AML-193 (cell line): ENCODE results near the gene TMEM62.
"Not testable (repeated sequence)": the region's sequence is repeated elsewhere in the genome, so short reads cannot be mapped to it uniquely, and the experiment has no call there.

ENCODE experiments used
- DNase-seq, 2 experiments: peaks; one replicate each; lab custom pipeline; 2025; lab: John Stamatoyannopoulos, UW

Gene TMEM62

GRCh38 chr15:43177147-43177546 lies 43.8 kb downstream of the TMEM62 start:
- not testable (repeated sequence) for DNase-seq

GRCh38 chr15:43183270-43183669 lies 49.9 kb downstream of the TMEM62 start:
- DNase-seq, result no peak

- no peak for DNase-seq
Observed at GRCh38 chr15:43184407-43185124, 51.2 kb downstream of the TMEM62 start.

DNA sequence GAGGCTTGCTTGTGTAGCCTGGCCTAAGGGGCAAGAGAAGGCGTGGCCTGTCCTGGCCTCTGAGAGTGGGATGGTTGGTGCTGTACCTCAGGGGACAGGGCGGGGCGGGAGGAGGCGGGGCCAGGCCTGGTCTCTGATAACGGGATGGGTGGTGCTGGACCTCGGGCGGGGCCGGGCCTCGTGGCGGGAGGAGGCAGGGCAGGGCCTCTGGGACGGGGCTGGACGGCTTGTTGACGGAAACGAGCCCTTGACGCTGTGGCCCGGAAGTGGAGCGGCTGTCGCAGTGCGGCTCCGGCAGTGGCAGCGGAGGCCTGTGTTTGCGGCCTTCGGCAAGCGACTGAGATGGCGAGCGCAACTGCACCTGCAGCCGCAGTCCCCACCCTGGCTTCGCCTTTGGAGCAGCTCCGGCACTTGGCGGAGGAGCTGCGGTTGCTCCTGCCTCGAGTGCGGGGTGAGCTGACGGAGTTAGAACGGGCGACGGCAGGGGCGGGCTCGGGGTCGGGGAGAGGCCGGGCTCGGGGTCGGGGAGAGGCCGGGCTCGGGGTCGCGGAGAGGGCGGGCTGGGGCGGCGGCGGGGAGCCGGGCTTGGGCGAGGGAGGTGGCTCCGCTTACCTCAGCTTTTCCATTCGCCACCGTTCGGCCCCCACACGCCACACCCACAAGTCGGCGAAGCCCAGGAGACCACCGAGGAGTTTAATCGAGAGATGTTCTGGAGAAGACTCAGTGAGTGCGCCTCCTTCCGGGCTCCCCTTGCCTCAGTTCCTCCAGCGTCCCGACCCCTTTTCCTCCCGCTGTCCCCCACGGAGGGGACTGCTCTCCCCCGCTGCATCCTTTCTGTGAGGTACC lies 52.0 kb downstream of the TMEM62 start, which contains the start of gene CCNDBP1:
Gene CCNDBP1 (plus strand): TSS at position 247 of the 846 bp plus-strand sequence. CDS start 96 bp downstream, at position 343.
- DNase-seq, result peak; percentile 85

GRCh38 chr15:43186003-43186353 lies 52.6 kb downstream of the TMEM62 start:
- DNase-seq, result peak; percentile 36 to 51

- DNase-seq, result peak; percentile 82
Observed at GRCh38 chr15:43187544-43188155, 54.3 kb downstream of the TMEM62 start.

GRCh38 chr15:43189296-43189695 lies 55.9 kb downstream of the TMEM62 start:
- no peak for DNase-seq

DNA sequence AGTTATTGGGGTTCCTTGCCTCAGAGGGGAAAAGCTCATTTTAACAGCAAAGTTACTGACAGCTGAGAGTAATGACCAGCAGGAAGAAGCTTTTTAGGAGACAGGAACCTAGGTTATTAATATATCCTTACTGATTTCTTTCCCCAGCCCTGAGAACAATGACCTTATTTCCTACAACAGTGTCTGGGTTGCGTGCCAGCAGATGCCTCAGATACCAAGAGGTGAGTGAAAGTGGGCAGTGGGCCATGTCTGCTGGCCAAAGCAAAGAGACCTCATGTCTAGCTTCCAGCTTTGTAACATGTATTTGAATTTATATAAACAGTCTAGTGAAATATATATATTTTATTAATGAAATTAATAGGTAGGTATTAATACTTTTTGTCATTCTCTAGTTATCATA lies 56.8 kb downstream of the TMEM62 start:
- DNase-seq, result no peak

GRCh38 chr15:43193710-43194109 lies 60.3 kb downstream of the TMEM62 start:
- DNase-seq, result no peak

GRCh38 chr15:43194795-43195194 lies 61.4 kb downstream of the TMEM62 start:
- DNase-seq, result no peak

GRCh38 chr15:43196760-43197548 lies 63.6 kb downstream of the TMEM62 start:
- no peak for DNase-seq

DNA sequence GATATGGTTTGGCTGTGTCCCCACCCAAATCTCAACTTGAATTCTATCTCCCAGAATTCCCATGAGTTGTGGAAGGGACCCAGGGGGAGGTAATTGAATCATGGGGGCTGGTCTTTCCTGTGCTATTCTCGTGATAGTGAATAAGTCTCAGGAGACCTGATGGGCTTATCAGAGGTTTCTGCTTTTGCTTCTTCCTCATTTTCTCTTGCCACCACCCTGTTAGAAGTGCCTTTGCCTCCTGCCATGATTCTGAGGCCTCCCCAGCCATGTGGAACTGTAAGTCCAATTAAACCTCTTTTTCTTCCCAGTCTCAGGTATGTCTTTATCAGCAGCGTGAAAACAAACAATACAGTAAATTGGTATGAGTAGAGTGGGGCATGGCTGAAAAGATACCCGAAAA lies 64.4 kb downstream of the TMEM62 start:
- not testable (repeated sequence) for DNase-seq

DNA sequence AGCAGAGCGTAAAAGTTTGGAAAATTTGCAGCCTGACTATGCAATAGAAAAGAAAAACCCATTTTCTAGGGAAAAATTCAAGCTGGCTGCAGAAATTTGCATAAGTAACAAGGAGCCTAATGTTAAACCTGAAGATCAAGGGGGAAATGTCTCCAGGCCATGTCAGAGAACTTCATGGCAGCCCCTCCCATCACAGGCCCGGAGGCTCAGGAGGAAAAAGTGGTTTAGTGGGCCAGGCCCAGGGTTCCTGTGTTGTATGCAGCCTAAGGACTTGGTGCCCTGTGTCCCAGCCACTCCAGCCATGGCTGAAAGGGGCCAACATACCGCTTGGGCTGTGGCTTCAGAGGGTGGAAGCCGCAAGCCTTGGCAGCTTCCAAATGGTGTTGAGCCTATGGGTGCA lies 65.2 kb downstream of the TMEM62 start:
- DNase-seq, result not testable (repeated sequence)

DNA sequence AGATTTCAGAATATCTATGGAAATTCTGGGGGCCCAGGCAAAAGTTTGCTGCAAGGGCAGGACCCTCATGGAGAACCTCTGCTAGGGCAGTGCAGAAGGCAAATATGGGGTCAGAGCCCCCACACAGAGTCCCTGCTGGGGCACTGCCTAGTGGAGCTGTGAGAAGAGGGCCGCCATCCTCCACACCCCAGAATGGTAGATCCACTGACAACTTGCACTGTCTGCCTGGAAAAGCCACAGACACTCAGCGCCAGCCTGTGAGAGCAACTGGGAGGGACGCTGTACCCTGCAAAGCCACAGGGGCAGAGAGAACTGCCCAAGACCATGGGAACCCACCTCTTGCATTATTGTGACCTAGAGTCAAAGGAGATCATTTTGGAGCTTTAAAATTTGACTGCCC lies 65.6 kb downstream of the TMEM62 start:
- DNase-seq, result no peak

DNA sequence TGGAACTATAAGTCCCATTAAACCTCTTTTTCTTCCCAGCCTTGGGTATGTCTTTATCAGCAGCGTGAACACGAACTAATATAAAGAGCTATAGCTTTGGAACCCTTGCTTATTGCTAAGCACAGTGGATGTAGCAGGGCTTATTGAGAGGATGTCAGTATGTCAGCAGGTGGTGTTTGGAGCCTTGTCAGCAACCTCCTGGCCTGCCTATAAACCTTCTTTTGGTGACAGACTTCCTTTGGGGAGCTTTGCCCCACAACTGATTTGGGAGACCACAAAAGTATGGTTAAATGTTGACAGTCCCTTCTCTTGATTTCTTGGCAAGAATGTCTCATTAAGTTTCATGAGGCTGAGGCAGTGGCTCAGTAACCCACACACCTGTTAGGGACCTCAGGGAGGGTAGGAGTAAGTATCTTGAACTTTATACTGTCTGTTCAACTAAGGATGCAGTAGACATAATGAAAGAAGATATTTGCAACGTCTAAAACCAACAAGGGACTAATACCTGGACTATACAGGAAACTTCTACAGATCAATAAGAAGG lies 66.6 kb downstream of the TMEM62 start:
- no peak for DNase-seq

- DNase-seq, result peak; percentile 15 to 19
Observed at GRCh38 chr15:43204016-43204901, 70.9 kb downstream of the TMEM62 start.

DNA sequence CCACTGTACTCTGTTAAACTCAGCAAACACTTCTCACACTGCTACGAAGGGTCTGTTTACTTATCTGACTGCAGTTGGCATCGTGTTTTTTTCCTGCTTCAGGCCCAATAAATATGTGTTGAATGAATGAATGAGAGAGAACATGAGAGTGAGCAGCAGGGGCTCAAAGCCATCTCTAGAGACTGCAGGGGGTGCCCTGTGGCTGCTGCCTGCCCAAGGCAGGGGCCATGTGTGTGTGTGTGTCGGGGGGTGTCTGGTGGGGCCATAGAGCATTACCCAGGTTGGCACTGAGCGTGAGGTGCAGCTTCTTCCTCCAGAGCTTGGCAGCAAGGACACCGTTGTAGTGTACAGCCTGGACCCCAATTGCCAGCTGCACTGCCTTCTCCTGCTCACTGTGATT lies 72.7 kb downstream of the TMEM62 start:
- DNase-seq, result no peak

GRCh38 chr15:43207024-43207423 lies 73.6 kb downstream of the TMEM62 start:
- no peak for DNase-seq

DNA sequence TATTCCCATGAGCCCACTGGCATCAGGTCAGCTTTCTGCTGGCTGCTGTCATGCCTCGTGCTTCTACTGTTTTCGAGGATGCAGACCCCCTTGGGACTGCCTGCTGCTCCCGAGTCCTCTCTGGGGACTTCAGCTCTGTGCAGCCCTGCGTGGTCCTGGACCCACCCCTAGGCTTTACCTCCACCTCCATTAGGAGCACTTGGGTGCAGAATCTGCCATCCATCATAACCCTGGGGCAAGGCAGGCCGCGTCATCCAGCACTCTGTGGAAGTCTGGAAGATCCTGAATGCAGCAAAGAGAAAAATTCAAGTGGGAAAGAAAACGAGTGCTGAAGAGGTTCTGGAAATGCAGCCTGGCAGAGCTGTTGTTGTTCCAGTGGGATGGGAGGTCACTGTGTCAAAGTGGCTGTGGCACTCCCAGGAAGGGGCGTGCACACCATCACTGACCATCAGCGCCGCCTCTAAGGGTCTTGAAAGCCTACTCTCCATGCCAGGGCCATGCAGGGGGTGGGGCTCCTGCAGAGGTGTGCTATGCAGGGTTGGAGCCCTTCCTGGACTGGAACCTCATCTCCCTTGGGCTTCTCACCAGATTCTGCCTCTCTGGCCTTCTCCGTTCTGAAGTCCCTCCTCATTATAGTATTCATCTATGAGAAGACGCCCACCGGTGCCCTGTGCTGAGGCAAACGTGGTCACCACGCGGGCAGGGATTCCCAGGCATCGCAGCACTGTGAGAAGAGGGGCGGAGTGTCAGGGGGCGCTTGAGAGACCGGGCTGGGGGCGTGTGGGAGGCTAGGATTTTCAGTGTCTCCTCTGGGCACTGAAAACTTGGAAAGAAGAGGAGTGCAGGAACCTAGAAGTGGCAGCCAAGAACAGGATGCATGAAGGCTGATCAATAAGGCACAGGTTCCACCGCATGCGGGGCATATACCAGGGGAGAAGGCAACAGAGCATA lies 74.9 kb downstream of the TMEM62 start:
- no peak for DNase-seq
